HG03103 (cell line): Measurements from ENCODE around the gene GNG11.

Experiments
- ATAC-seq: cut with Tn5 transposase; IDR thresholded peaks from one replicate; pipeline ENCODE4 v1.9.1; 2021; ENCODE audit warnings: low read depth; ENCODE audit not compliant: unreplicated experiment

Gene GNG11

GRCh38 chr7:93944673-93945072 lies 23.1 kb downstream of the GNG11 start:
- no peak for ATAC-seq

- no peak for ATAC-seq
These were observed 23.5 kb downstream of the GNG11 start for GRCh38 chr7:93945083-93945482.

- no peak for ATAC-seq
These were observed 24.4 kb downstream of the GNG11 start for GRCh38 chr7:93945756-93946535.

GRCh38 chr7:93948106-93948505 lies 26.6 kb downstream of the GNG11 start:
- ATAC-seq, result no peak

- no peak for ATAC-seq
These were observed 27.3 kb downstream of the GNG11 start for GRCh38 chr7:93948873-93949272.

- ATAC-seq, result no peak
These were observed 27.9 kb downstream of the GNG11 start for GRCh38 chr7:93949423-93949822.

- ATAC-seq, result peak; percentile 79
These were observed 33.8 kb downstream of the GNG11 start for GRCh38 chr7:93955304-93955703.

GRCh38 chr7:93957767-93958166 lies 36.2 kb downstream of the GNG11 start:
- ATAC-seq, result no peak

GRCh38 chr7:93958216-93958615 lies 36.7 kb downstream of the GNG11 start:
- no peak for ATAC-seq

GRCh38 chr7:93958651-93959050 lies 37.1 kb downstream of the GNG11 start:
- no peak for ATAC-seq

- no peak for ATAC-seq
These were observed 39.5 kb downstream of the GNG11 start for GRCh38 chr7:93960986-93961385.

GRCh38 chr7:93964262-93964661 lies 42.7 kb downstream of the GNG11 start:
- no peak for ATAC-seq

- ATAC-seq, result no peak
These were observed 43.3 kb downstream of the GNG11 start for GRCh38 chr7:93964813-93965212.

GRCh38 chr7:93968911-93969620 lies 47.5 kb downstream of the GNG11 start:
- no peak for ATAC-seq

GRCh38 chr7:93972029-93972725 lies 50.6 kb downstream of the GNG11 start:
- no peak for ATAC-seq

GRCh38 chr7:93973134-93973533 lies 51.6 kb downstream of the GNG11 start:
- ATAC-seq, result no peak

GRCh38 chr7:93977211-93977950 lies 55.8 kb downstream of the GNG11 start:
- no peak for ATAC-seq
